Right cardiac atrium (tissue), 5 donors: ENCODE data around the gene MCF2L2. TPM values are rescaled to one million over a fixed set of nuclear protein-coding genes. Genes with fewer than 3 reads are reported as not detected.

ENCODE experiments used
- ATAC-seq, 2 donors: fragments of 200-7000 bp; cut with Tn5 transposase; one replicate each; pipeline versions ENCODE4 v1.8.0 to v1.9.1; 2020; ENCODE audit warnings: moderate library complexity in 2 of 2, mild to moderate bottlenecking in 1 of 2
- DNase-seq, 3 donors: peaks; one replicate each; pipeline ENCODE4 v3.0.0-alpha.2; 2020
- H3K27ac ChIP-seq: one replicate; pipeline ENCODE4 v1.5.1; 2013; ENCODE audit warnings: mild to moderate bottlenecking, low read length, control low read depth, moderate library complexity
- H3K27me3 ChIP-seq: one replicate; pipeline ENCODE4 v1.6.1; 2013; ENCODE audit not compliant: control insufficient read depth, insufficient read depth
- H3K4me1 ChIP-seq: one replicate; pipeline ENCODE4 v1.6.1; 2013; ENCODE audit warnings: low read length; ENCODE audit not compliant: control insufficient read depth, insufficient read depth
- H3K4me3 ChIP-seq: one replicate; pipeline ENCODE4 v1.5.1; 2013; ENCODE audit warnings: low read length, control low read depth
- H3K9me3 ChIP-seq: one replicate; pipeline ENCODE4 v1.6.1; 2013; ENCODE audit warnings: low read length; ENCODE audit not compliant: control insufficient read depth
- WGBS: extraction: QIAGEN DNeasy Blood & Tissue Kit; methylation state at CpG from one replicate; pipeline ENCODE4 v1.1.7; 2013; 5-methylcytosine and 5-hydroxymethylcytosine counted together
- intact Hi-C, 4 donors: fragments of 100-400 bp; cut with DNase I; formaldehyde crosslinking; loops; one replicate each; pipeline versions ENCODE4 v1.11.0 to v1.14.0; 2022 to 2023
- polyA plus RNA-seq: library from polyadenylated mRNA; stranded (reverse); fragments of 200-250 nt; gene quantifications from one replicate; pipeline ENCODE4 v1.2.3, GENCODE V29; 2013
- total RNA-seq, 4 donors: library from RNA; stranded (reverse); fragmentation: NEBNext Ultra II Directional; extraction: Animal tissue kit (Norgen Biotek cat#: 25700); gene quantifications; one replicate each; pipeline ENCODE4 v1.2.1, GENCODE V29; 2021
- donor health status: healthy with polysubstance abuse.
- donor health status: DM: no; HTN: yes; CAD: no.
- donor health status: DM: no; HTN: no; CAD: no.
- donor health status: DM: no; HTN: yes; CAD: no; lungs with severe emphysema.
- donor health status: DM: yes; HTN: yes; CAD: no.

The MCF2L2 gene
- total and polyA plus RNA-seq, 5 donors = 0.07 to 0.32 (median 0.23) TPM; not detected in 2

- Histone ChIP-seq H3K27ac (no peak overlapping the region), H3K4me1 (no peaks in the 10 kb centered on the region), H3K9me3 (no peaks in the 10 kb centered on the region), H3K27me3 (no peaks in the 10 kb centered on the region), H3K4me3 (no peak overlapping the region)
- DNase-seq (no peak), ATAC-seq (no peak)
- intact Hi-C loops = no loop called here
- 95% methylated on average over 5 of the region's 5 CpGs for WGBS
Measured at GRCh38 chr3:183396662-183397391, 31.6 kb downstream of the MCF2L2 start.

GRCh38 chr3:183394150-183394549 lies 34.3 kb downstream of the MCF2L2 start:
- Histone ChIP-seq H3K27me3 (no peaks in the 10 kb centered on the region), H3K9me3 (no peaks in the 10 kb centered on the region), H3K4me1 (no peaks in the 10 kb centered on the region), H3K27ac (no peak overlapping the region), H3K4me3 (no peak overlapping the region)
- WGBS = 71% methylated on average over 6 of the region's 6 CpGs
- ATAC-seq (no peak), DNase-seq (no peak)
- intact Hi-C loops = no loop called here

- WGBS = 38% methylated on average over 4 of the region's 4 CpGs
- no peak overlapping the region for H3K27ac ChIP-seq
- ATAC-seq (no peak), DNase-seq (no peak)
- H3K9me3 ChIP-seq = no peaks in the 10 kb centered on the region
- H3K4me1 ChIP-seq = no peaks in the 10 kb centered on the region
- H3K27me3 ChIP-seq = no peaks in the 10 kb centered on the region
- intact Hi-C loops = no loop called here
- no peak overlapping the region for H3K4me3 ChIP-seq
Measured at GRCh38 chr3:183393625-183394024, 34.8 kb downstream of the MCF2L2 start.

GRCh38 chr3:183392186-183393034 lies 36.0 kb downstream of the MCF2L2 start:
- H3K27ac ChIP-seq = no peak overlapping the region
- no peak for ATAC-seq
- no peak for DNase-seq

GRCh38 chr3:183391460-183391859 lies 37.0 kb downstream of the MCF2L2 start:
- Histone ChIP-seq H3K27ac (no peak overlapping the region), H3K9me3 (no peaks in the 10 kb centered on the region), H3K27me3 (no peaks in the 10 kb centered on the region), H3K4me1 (no peaks in the 10 kb centered on the region), H3K4me3 (no peak overlapping the region)
- WGBS = 63% methylated on average over 3 of the region's 3 CpGs
- DNase-seq = no peak
- intact Hi-C loops = no loop called here
- no peak for ATAC-seq

More at GRCh38 chr3:183392186-183393034, 36.0 kb downstream of the MCF2L2 start:
- intact Hi-C loops = no loop called here
- Histone ChIP-seq H3K4me1 (no peaks in the 10 kb centered on the region), H3K4me3 (no peak overlapping the region), H3K27me3 (no peaks in the 10 kb centered on the region), H3K9me3 (no peaks in the 10 kb centered on the region)
- 77% methylated on average over 12 of the region's 12 CpGs for WGBS

- intact Hi-C loops = no loop called here
- H3K27me3 ChIP-seq = no peaks in the 10 kb centered on the region
- no peak for ATAC-seq
- no peak overlapping the region for H3K27ac ChIP-seq
- no peak for DNase-seq
- H3K4me1 ChIP-seq = no peaks in the 10 kb centered on the region
- H3K4me3 ChIP-seq = no peak overlapping the region
- H3K9me3 ChIP-seq = no peaks in the 10 kb centered on the region
Measured at GRCh38 chr3:183390844-183391243, 37.6 kb downstream of the MCF2L2 start.

GRCh38 chr3:183388213-183388895 lies 40.1 kb downstream of the MCF2L2 start:
- Histone ChIP-seq H3K4me3 (no peak overlapping the region), H3K27me3 (no peaks in the 10 kb centered on the region), H3K27ac (no peak overlapping the region), H3K9me3 (no peaks in the 10 kb centered on the region), H3K4me1 (no peaks in the 10 kb centered on the region)
- DNase-seq (no peak), ATAC-seq (no peak)
- intact Hi-C loops = loop anchor here in 1 of 4 donors (5.0 kb wide), 1 partner anchor 266 kb away; no protein-coding TSS in a partner anchor
- 93% methylated on average over 7 of the region's 7 CpGs for WGBS

- WGBS = 72% methylated on average over 4 of the region's 4 CpGs
- intact Hi-C loops = loop anchor here in 2 of 4 donors (2.0 to 5.0 kb wide), 2 partner anchors 203 to 265 kb away; no protein-coding TSS in a partner anchor
- H3K4me1 ChIP-seq = no peaks in the 10 kb centered on the region
- ATAC-seq = no peak
- no peak for DNase-seq
- no peak overlapping the region for H3K27ac ChIP-seq
- no peak overlapping the region for H3K4me3 ChIP-seq
- no peaks in the 10 kb centered on the region for H3K27me3 ChIP-seq
- no peaks in the 10 kb centered on the region for H3K9me3 ChIP-seq
Measured at GRCh38 chr3:183387797-183388196, 40.6 kb downstream of the MCF2L2 start.

- 86% methylated on average over 4 of the region's 4 CpGs for WGBS
- no peak overlapping the region for H3K4me3 ChIP-seq
- no peak overlapping the region for H3K27ac ChIP-seq
- ATAC-seq (no peak), DNase-seq (no peak)
- H3K4me1 ChIP-seq = no peaks in the 10 kb centered on the region
- intact Hi-C loops = loop anchor here in 2 of 4 donors (2.0 to 5.0 kb wide), 2 partner anchors 202 to 264 kb away; no protein-coding TSS in a partner anchor
- no peaks in the 10 kb centered on the region for H3K9me3 ChIP-seq
- no peaks in the 10 kb centered on the region for H3K27me3 ChIP-seq
Measured at GRCh38 chr3:183386651-183387050, 41.8 kb downstream of the MCF2L2 start.

GRCh38 chr3:183385698-183386613 lies 42.5 kb downstream of the MCF2L2 start:
- Histone ChIP-seq H3K9me3 (no peaks in the 10 kb centered on the region), H3K27ac (no peak overlapping the region), H3K27me3 (no peaks in the 10 kb centered on the region), H3K4me1 (no peaks in the 10 kb centered on the region), H3K4me3 (no peak overlapping the region)
- WGBS = 55% methylated on average over 11 of the region's 11 CpGs
- intact Hi-C loops = loop anchor here in 3 of 4 donors (2.0 to 5.0 kb wide), 3 partner anchors 201 to 269 kb away; no protein-coding TSS in a partner anchor
- peak; percentile 74 to 84 for ATAC-seq
- no peak for DNase-seq
